Thyroid gland (tissue), 4 donors: ENCODE data around the gene AHRR.

Source experiments
- POLR2A ChIP-seq, 2 donors: fragments of 450-650 bp; IDR thresholded peaks; one replicate each; pipeline ENCODE4 v1.6.1; 2017; ENCODE audit warnings: antibody characterized with exemption in 2 of 2, mild to moderate bottlenecking in 2 of 2, moderate library complexity in 1 of 2
- TF ChIP-seq, protein P1 (sequence below), 6 experiments: fragments of 200-600 bp in 3 of 6; fragments of 450-650 bp in 3 of 6; sonication (generic) in 3 of 6; IDR thresholded peaks; one replicate each; pipeline ENCODE4 v1.5.1; 2016 to 2019; ENCODE audit warnings: antibody characterized with exemption in 6 of 6, mild to moderate bottlenecking in 2 of 6, inconsistent platforms in 1 of 6, moderate library complexity in 1 of 6

DNA sequence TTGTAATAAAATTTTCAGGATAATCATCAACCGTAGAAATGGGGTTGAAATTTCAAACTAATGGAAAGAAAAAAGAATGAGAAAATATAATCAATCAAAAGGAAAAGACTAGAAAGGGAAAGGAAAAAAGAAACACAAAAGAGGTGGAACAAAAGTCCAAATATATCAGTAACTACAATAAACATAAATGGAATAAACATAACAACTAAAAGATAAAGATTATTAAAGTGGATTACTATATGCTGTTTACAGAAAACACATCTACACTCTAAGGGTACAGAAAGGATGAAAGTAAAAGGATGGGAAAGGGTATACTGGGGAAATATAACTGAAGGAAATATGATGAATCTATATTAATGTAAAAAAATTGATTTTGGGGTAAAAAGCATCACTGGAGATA, 43.0 kb downstream of the AHRR start:
- TF ChIP-seq, protein P1, sequence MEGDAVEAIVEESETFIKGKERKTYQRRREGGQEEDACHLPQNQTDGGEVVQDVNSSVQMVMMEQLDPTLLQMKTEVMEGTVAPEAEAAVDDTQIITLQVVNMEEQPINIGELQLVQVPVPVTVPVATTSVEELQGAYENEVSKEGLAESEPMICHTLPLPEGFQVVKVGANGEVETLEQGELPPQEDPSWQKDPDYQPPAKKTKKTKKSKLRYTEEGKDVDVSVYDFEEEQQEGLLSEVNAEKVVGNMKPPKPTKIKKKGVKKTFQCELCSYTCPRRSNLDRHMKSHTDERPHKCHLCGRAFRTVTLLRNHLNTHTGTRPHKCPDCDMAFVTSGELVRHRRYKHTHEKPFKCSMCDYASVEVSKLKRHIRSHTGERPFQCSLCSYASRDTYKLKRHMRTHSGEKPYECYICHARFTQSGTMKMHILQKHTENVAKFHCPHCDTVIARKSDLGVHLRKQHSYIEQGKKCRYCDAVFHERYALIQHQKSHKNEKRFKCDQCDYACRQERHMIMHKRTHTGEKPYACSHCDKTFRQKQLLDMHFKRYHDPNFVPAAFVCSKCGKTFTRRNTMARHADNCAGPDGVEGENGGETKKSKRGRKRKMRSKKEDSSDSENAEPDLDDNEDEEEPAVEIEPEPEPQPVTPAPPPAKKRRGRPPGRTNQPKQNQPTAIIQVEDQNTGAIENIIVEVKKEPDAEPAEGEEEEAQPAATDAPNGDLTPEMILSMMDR (IDR thresholded peaks at IDR 0.05): no peak
- no peak for TF ChIP-seq POLR2A (IDR thresholded peaks at IDR 0.05)
